HCT116 (cell line): ENCODE measurements around the gene GRK2.

Experiments used
- EZH2 ChIP-seq: fragments of 200-600 bp; sonication (generic); IDR thresholded peaks from 2 replicates; pipeline ENCODE4 v1.6.1; 2017; ENCODE audit warnings: antibody characterized with exemption, mixed run types
- EZH2phosphoT487 ChIP-seq: fragments of 200-600 bp; IDR thresholded peaks from 2 replicates; pipeline ENCODE4 v1.6.1; 2018; ENCODE audit warnings: antibody characterized with exemption, borderline replicate concordance
- POLR2A ChIP-seq: IDR thresholded peaks from 2 replicates; pipeline ENCODE4 v1.7.0; 2011; ENCODE audit warnings: borderline replicate concordance; ENCODE audit not compliant: insufficient read depth, insufficient read length; ENCODE audit errors: extremely low read depth

GRCh38 chr11:67240576-67241389, 25.5 kb upstream of the GRK2 start:
- TF ChIP-seq EZH2 (no peak), EZH2phosphoT487 (no peak), POLR2A (no peak)
